Measurements from ENCODE around the gene NAA40. TPM values are rescaled to one million over a fixed set of nuclear protein-coding genes. Genes with fewer than 3 reads are reported as not detected.

The NAA40 gene
- 10 to 100 TPM; 24.6 to 34.2 TPM for total RNA-seq
- long read RNA-seq, full-length matches to known transcripts, result 8 of 21 reads
- long read RNA-seq, partial matches to known transcripts, result 1 of 21 reads
- long read RNA-seq, other reads (novel, unspliced or antisense), result 12 of 21 reads

- intact Hi-C loops (cut with DNase I, micrococcal nuclease), result no loop called here
- ATAC-seq, result peak; percentile 90
These were observed at the start of gene NAA40 for GRCh38 chr11:63938479-63939396. NAA40 (plus strand) TSS chr11:63939002; CDS start chr11:63939097, 95 bp downstream.

GRCh38 chr11:63889344-63889743 is 49.5 kb upstream of the NAA40 start:
- DNase-seq (peak; percentile 71 to 74), ATAC-seq (peak; percentile 73)
- intact Hi-C loops (cut with DNase I, micrococcal nuclease), result no loop called here

More at GRCh38 chr11:63938479-63939396, at the start of gene NAA40:
- peak; percentile 95 to 96 for DNase-seq

- ATAC-seq (no peak), DNase-seq (no peak)
- intact Hi-C loops (cut with DNase I, micrococcal nuclease), result no loop called here
These were observed 48.4 kb upstream of the NAA40 start for GRCh38 chr11:63890368-63890767.

GRCh38 chr11:63892228-63892627 is 46.6 kb upstream of the NAA40 start:
- intact Hi-C loops (cut with DNase I, micrococcal nuclease), result no loop called here
- DNase-seq (no peak), ATAC-seq (no peak)

- intact Hi-C loops (cut with DNase I, micrococcal nuclease), result no loop called here
- ATAC-seq, result no peak
- no peak for DNase-seq
These were observed 45.4 kb upstream of the NAA40 start for GRCh38 chr11:63893355-63893754.

GRCh38 chr11:63896071-63896470 is 42.7 kb upstream of the NAA40 start:
- DNase-seq, result peak in 1 of 2 donors; percentile 53
- peak; percentile 81 for ATAC-seq
- intact Hi-C loops (cut with DNase I, micrococcal nuclease), result no loop called here

GRCh38 chr11:63897459-63898146 is 41.2 kb upstream of the NAA40 start:
- DNase-seq, result no peak
- ATAC-seq, result no peak
- intact Hi-C loops (cut with DNase I, micrococcal nuclease), result no loop called here

- intact Hi-C loops (cut with DNase I, micrococcal nuclease), result no loop called here
- ATAC-seq, result peak; percentile 44
These were observed 37.1 kb upstream of the NAA40 start for GRCh38 chr11:63901660-63902059.

GRCh38 chr11:63903884-63904283 is 34.9 kb upstream of the NAA40 start:
- ATAC-seq (no peak), DNase-seq (no peak)
- intact Hi-C loops (cut with DNase I, micrococcal nuclease), result no loop called here

More at GRCh38 chr11:63901660-63902059, 37.1 kb upstream of the NAA40 start:
- no peak for DNase-seq

- intact Hi-C loops (cut with DNase I, micrococcal nuclease), result no loop called here
- ATAC-seq (no peak), DNase-seq (no peak)
These were observed 34.1 kb upstream of the NAA40 start for GRCh38 chr11:63904743-63905142.

GRCh38 chr11:63905179-63905578 is 33.6 kb upstream of the NAA40 start:
- intact Hi-C loops (cut with DNase I, micrococcal nuclease), result no loop called here
- no peak for ATAC-seq

GRCh38 chr11:63906087-63906486 is 32.7 kb upstream of the NAA40 start:
- intact Hi-C loops (cut with DNase I, micrococcal nuclease), result no loop called here
- no peak for DNase-seq
- no peak for ATAC-seq

More at GRCh38 chr11:63905179-63905578, 33.6 kb upstream of the NAA40 start:
- no peak for DNase-seq

GRCh38 chr11:63906585-63906984 is 32.2 kb upstream of the NAA40 start:
- ATAC-seq, result no peak
- DNase-seq, result peak in 1 of 2 donors; percentile 53
- intact Hi-C loops (cut with DNase I, micrococcal nuclease), result no loop called here

GRCh38 chr11:63907063-63907462 is 31.7 kb upstream of the NAA40 start:
- DNase-seq, result no peak
- no peak for ATAC-seq
- intact Hi-C loops (cut with DNase I, micrococcal nuclease), result no loop called here

- DNase-seq (no peak), ATAC-seq (peak; percentile 3)
- intact Hi-C loops (cut with DNase I, micrococcal nuclease), result no loop called here
These were observed 30.8 kb upstream of the NAA40 start for GRCh38 chr11:63907808-63908530.

GRCh38 chr11:63908631-63909401 is 30.0 kb upstream of the NAA40 start:
- intact Hi-C loops (cut with DNase I, micrococcal nuclease), result no loop called here
- ATAC-seq, result no peak
- DNase-seq, result no peak

- ATAC-seq (peak; percentile 3), DNase-seq (no peak)
- intact Hi-C loops (cut with DNase I, micrococcal nuclease), result no loop called here
These were observed 29.0 kb upstream of the NAA40 start for GRCh38 chr11:63909591-63910506.

Measured in left colon (tissue), 2 donors.